Stimulated activated naive B cell treated with anti-CD40 and anti-IgM and Interleukin-4, amounts not matched to agents 10 μg/mL and 1 μg/mL and 100 μg/mL, for 72 hours (primary cell): ENCODE results near the gene PABPC1L.

Experiments used
- ATAC-seq, 2 donors: fragments of 150-1000 bp; cut with Tn5 transposase; replicated peaks; 2 replicates each; pipeline ENCODE4 v1.10.0; 2021; ENCODE audit warnings: moderate library complexity in 1 of 2
- DNase-seq: peaks from one replicate; pipeline ENCODE4 v3.0.0; 2021
- H3K27ac Mint-ChIP-seq: one replicate; pipeline ENCODE4 v1.8.0; 2022; ENCODE audit warnings: mild to moderate bottlenecking, mixed read lengths
- H3K27me3 Mint-ChIP-seq, 2 donors: one replicate each; pipeline ENCODE4 v1.8.0; 2022; ENCODE audit warnings: mixed read lengths in 2 of 2
- H3K36me3 Mint-ChIP-seq, 2 donors: one replicate each; pipeline ENCODE4 v1.8.0; 2022; ENCODE audit warnings: mixed read lengths in 2 of 2, mild to moderate bottlenecking in 1 of 2
- H3K4me1 Mint-ChIP-seq, 2 donors: one replicate each; pipeline ENCODE4 v1.8.0; 2022; ENCODE audit warnings: mixed read lengths in 2 of 2, mild to moderate bottlenecking in 1 of 2
- H3K4me3 Mint-ChIP-seq, 2 donors: one replicate each; pipeline ENCODE4 v1.8.0; 2022; ENCODE audit warnings: mild to moderate bottlenecking in 2 of 2, mixed read lengths in 2 of 2, moderate library complexity in 1 of 2
- H3K9me3 Mint-ChIP-seq, 2 donors: one replicate each; pipeline ENCODE4 v1.8.0; 2022; ENCODE audit warnings: mixed read lengths in 2 of 2, mild to moderate bottlenecking in 1 of 2

PABPC1L gene

GRCh38 chr20:44942264-44942973 lies 32.6 kb downstream of the PABPC1L start:
- H3K4me1 Mint-ChIP-seq: peaks cover 0 to 3% of the 10 kb centered on the region in 2 donors
- no peaks in the 10 kb centered on the region for H3K9me3 Mint-ChIP-seq
- H3K36me3 Mint-ChIP-seq: peaks cover 56 to 66% of the 10 kb centered on the region in 2 donors
- no peak overlapping the region for H3K4me3 Mint-ChIP-seq
- peak overlapping the region; percentile 34 for H3K27ac Mint-ChIP-seq
- H3K27me3 Mint-ChIP-seq: no peaks in the 10 kb centered on the region
- DNase-seq (no peak), ATAC-seq (no peak)

- no peak for ATAC-seq
- no peak overlapping the region for H3K4me3 Mint-ChIP-seq
- peaks cover 0 to 3% of the 10 kb centered on the region in 2 donors for H3K4me1 Mint-ChIP-seq
- H3K27ac Mint-ChIP-seq: no peak overlapping the region
- DNase-seq: no peak
- no peaks in the 10 kb centered on the region for H3K9me3 Mint-ChIP-seq
- peaks cover 53 to 58% of the 10 kb centered on the region in 2 donors for H3K36me3 Mint-ChIP-seq
- H3K27me3 Mint-ChIP-seq: no peaks in the 10 kb centered on the region
These were observed 34.0 kb downstream of the PABPC1L start for GRCh38 chr20:44943828-44944227.

GRCh38 chr20:44945261-44945660 lies 35.4 kb downstream of the PABPC1L start:
- no peak for DNase-seq
- no peaks in the 10 kb centered on the region for H3K9me3 Mint-ChIP-seq
- peaks cover 0 to 3% of the 10 kb centered on the region in 2 donors for H3K4me1 Mint-ChIP-seq
- no peak overlapping the region for H3K27ac Mint-ChIP-seq
- no peaks in the 10 kb centered on the region for H3K27me3 Mint-ChIP-seq
- H3K4me3 Mint-ChIP-seq: no peak overlapping the region
- peaks cover 53 to 58% of the 10 kb centered on the region in 2 donors for H3K36me3 Mint-ChIP-seq
- no peak for ATAC-seq

GRCh38 chr20:44946271-44946852 lies 36.5 kb downstream of the PABPC1L start:
- Mint-ChIP-seq H3K4me3 (no peak overlapping the region), H3K27ac (no peak overlapping the region), H3K27me3 (no peaks in the 10 kb centered on the region), H3K4me1 (peaks cover 0 to 2% of the 10 kb centered on the region in 2 donors), H3K36me3 (peaks cover 52 to 57% of the 10 kb centered on the region in 2 donors), H3K9me3 (no peaks in the 10 kb centered on the region)
- DNase-seq (no peak), ATAC-seq (no peak)

GRCh38 chr20:44948107-44948506 lies 38.2 kb downstream of the PABPC1L start:
- peaks cover 50 to 52% of the 10 kb centered on the region in 2 donors for H3K36me3 Mint-ChIP-seq
- peaks cover 6 to 8% of the 10 kb centered on the region in 2 donors for H3K4me1 Mint-ChIP-seq
- H3K4me3 Mint-ChIP-seq: no peak overlapping the region
- ATAC-seq: no peak
- H3K27me3 Mint-ChIP-seq: no peaks in the 10 kb centered on the region
- H3K9me3 Mint-ChIP-seq: no peaks in the 10 kb centered on the region
- H3K27ac Mint-ChIP-seq: no peak overlapping the region
- no peak for DNase-seq

GRCh38 chr20:44948513-44948912 lies 38.7 kb downstream of the PABPC1L start:
- no peak overlapping the region for H3K27ac Mint-ChIP-seq
- peaks cover 10 to 12% of the 10 kb centered on the region in 2 donors for H3K4me1 Mint-ChIP-seq
- no peaks in the 10 kb centered on the region for H3K27me3 Mint-ChIP-seq
- ATAC-seq (no peak), DNase-seq (no peak)
- peaks cover 54 to 56% of the 10 kb centered on the region in 2 donors for H3K36me3 Mint-ChIP-seq
- no peak overlapping the region for H3K4me3 Mint-ChIP-seq
- no peaks in the 10 kb centered on the region for H3K9me3 Mint-ChIP-seq

GRCh38 chr20:44950368-44950767 lies 40.5 kb downstream of the PABPC1L start:
- ATAC-seq (no peak), DNase-seq (no peak)
- Mint-ChIP-seq H3K9me3 (no peaks in the 10 kb centered on the region), H3K36me3 (peaks cover 55 to 56% of the 10 kb centered on the region in 2 donors), H3K27ac (peak overlapping the region; percentile 2), H3K4me3 (no peak overlapping the region), H3K27me3 (no peaks in the 10 kb centered on the region), H3K4me1 (peaks cover 25 to 28% of the 10 kb centered on the region in 2 donors)

- Mint-ChIP-seq H3K27me3 (no peaks in the 10 kb centered on the region), H3K9me3 (no peaks in the 10 kb centered on the region), H3K36me3 (peaks cover 54 to 58% of the 10 kb centered on the region in 2 donors), H3K4me3 (no peak overlapping the region), H3K27ac (peak overlapping the region; percentile 56), H3K4me1 (peaks cover 38 to 49% of the 10 kb centered on the region in 2 donors)
- DNase-seq (no peak), ATAC-seq (no peak)
These were observed 42.9 kb downstream of the PABPC1L start for GRCh38 chr20:44952731-44953130.

- Mint-ChIP-seq H3K4me3 (no peak overlapping the region), H3K36me3 (peaks cover 54 to 72% of the 10 kb centered on the region in 2 donors), H3K27ac (no peak overlapping the region), H3K27me3 (no peaks in the 10 kb centered on the region), H3K4me1 (peaks cover 50 to 64% of the 10 kb centered on the region in 2 donors), H3K9me3 (no peaks in the 10 kb centered on the region)
- DNase-seq (no peak), ATAC-seq (no peak)
These were observed 44.4 kb downstream of the PABPC1L start for GRCh38 chr20:44954211-44954610.

GRCh38 chr20:44955270-44955669 lies 45.4 kb downstream of the PABPC1L start:
- Mint-ChIP-seq H3K27ac (peak overlapping the region; percentile 78), H3K4me3 (peak overlapping the region; percentile 13 to 47), H3K9me3 (no peaks in the 10 kb centered on the region), H3K4me1 (peaks cover 54 to 69% of the 10 kb centered on the region in 2 donors), H3K36me3 (peaks cover 47 to 71% of the 10 kb centered on the region in 2 donors), H3K27me3 (no peaks in the 10 kb centered on the region)
- ATAC-seq: peak; percentile 4 to 17
- no peak for DNase-seq

GRCh38 chr20:44956410-44956809 lies 46.5 kb downstream of the PABPC1L start:
- Mint-ChIP-seq H3K9me3 (no peaks in the 10 kb centered on the region), H3K4me1 (peaks cover 59 to 77% of the 10 kb centered on the region in 2 donors), H3K36me3 (peaks cover 43 to 66% of the 10 kb centered on the region in 2 donors), H3K4me3 (peak overlapping the region in 1 of 2 donors; percentile 7), H3K27ac (peak overlapping the region; percentile 74), H3K27me3 (no peaks in the 10 kb centered on the region)
- no peak for ATAC-seq
- no peak for DNase-seq

- peak overlapping the region; percentile 51 for H3K27ac Mint-ChIP-seq
- no peaks in the 10 kb centered on the region for H3K27me3 Mint-ChIP-seq
- peaks cover 61 to 76% of the 10 kb centered on the region in 2 donors for H3K4me1 Mint-ChIP-seq
- H3K36me3 Mint-ChIP-seq: peaks cover 28 to 52% of the 10 kb centered on the region in 2 donors
- ATAC-seq: no peak
- H3K4me3 Mint-ChIP-seq: peak overlapping the region; percentile 85 to 93
- DNase-seq: no peak
- no peaks in the 10 kb centered on the region for H3K9me3 Mint-ChIP-seq
These were observed 48.4 kb downstream of the PABPC1L start for GRCh38 chr20:44958276-44958675.

GRCh38 chr20:44959082-44959637 lies 49.3 kb downstream of the PABPC1L start:
- DNase-seq (no peak), ATAC-seq (no peak)
- Mint-ChIP-seq H3K4me3 (peak overlapping the region; percentile 85 to 93), H3K4me1 (peaks cover 59 to 76% of the 10 kb centered on the region in 2 donors), H3K27ac (peak overlapping the region; percentile 96), H3K36me3 (peaks cover 19 to 43% of the 10 kb centered on the region in 2 donors), H3K9me3 (no peaks in the 10 kb centered on the region), H3K27me3 (no peaks in the 10 kb centered on the region)

- H3K4me1 Mint-ChIP-seq: peaks cover 58 to 75% of the 10 kb centered on the region in 2 donors
- peaks cover 17 to 40% of the 10 kb centered on the region in 2 donors for H3K36me3 Mint-ChIP-seq
- H3K27ac Mint-ChIP-seq: peak overlapping the region; percentile 96
- H3K9me3 Mint-ChIP-seq: no peaks in the 10 kb centered on the region
- H3K27me3 Mint-ChIP-seq: no peaks in the 10 kb centered on the region
- H3K4me3 Mint-ChIP-seq: peak overlapping the region; percentile 85 to 93
- DNase-seq (peak; percentile 26), ATAC-seq (peak; percentile 56 to 66)
These were observed 49.8 kb downstream of the PABPC1L start for GRCh38 chr20:44959638-44960102.
